ENCODE data around the gene TMEM52B.
A peak's percentile ranks its signal among the peaks of the same experiment; 100 is the strongest.
"Not testable (repeated sequence)": the region's sequence is repeated elsewhere in the genome, so short reads cannot be mapped to it uniquely, and the experiment has no call there.

Gene TMEM52B

GRCh38 chr12:10225426-10225825 lies 46.6 kb downstream of the TMEM52B start:
- not testable (repeated sequence) for H3K36me3 Mint-ChIP-seq; H3K4me1 Mint-ChIP-seq; H3K9me3 Mint-ChIP-seq; H3K27me3 Mint-ChIP-seq; H3K27ac Mint-ChIP-seq; H3K4me3 Mint-ChIP-seq; DNase-seq (ENCODE audit: low spot score in 2 of 2); ATAC-seq (ENCODE audit: low read depth)

GRCh38 chr12:10226086-10226485 lies 47.3 kb downstream of the TMEM52B start:
- Mint-ChIP-seq H3K4me3 (no peak overlapping the region), H3K27me3 (peaks cover 4% of the 10 kb centered on the region), H3K4me1 (no peaks in the 10 kb centered on the region), H3K36me3 (no peaks in the 10 kb centered on the region), H3K27ac (no peak overlapping the region), H3K9me3 (no peaks in the 10 kb centered on the region)
- no peak for ATAC-seq (ENCODE audit: low read depth)
- no peak for DNase-seq (ENCODE audit: low spot score in 2 of 2)

- Mint-ChIP-seq H3K4me3 (no peak overlapping the region), H3K27me3 (peaks cover 3% of the 10 kb centered on the region), H3K36me3 (no peaks in the 10 kb centered on the region), H3K4me1 (no peaks in the 10 kb centered on the region), H3K9me3 (no peaks in the 10 kb centered on the region), H3K27ac (no peak overlapping the region)
- ATAC-seq (ENCODE audit: low read depth) (no peak), DNase-seq (ENCODE audit: low spot score in 2 of 2) (no peak)
Observed at GRCh38 chr12:10226731-10227130, 47.9 kb downstream of the TMEM52B start.

GRCh38 chr12:10227648-10228047 lies 48.8 kb downstream of the TMEM52B start:
- DNase-seq (ENCODE audit: low spot score in 2 of 2) (no peak), ATAC-seq (ENCODE audit: low read depth) (no peak)
- Mint-ChIP-seq H3K4me1 (no peaks in the 10 kb centered on the region), H3K27me3 (peaks cover 3% of the 10 kb centered on the region), H3K4me3 (no peak overlapping the region), H3K27ac (no peak overlapping the region), H3K36me3 (no peaks in the 10 kb centered on the region), H3K9me3 (no peaks in the 10 kb centered on the region)

- no peak overlapping the region for H3K4me3 Mint-ChIP-seq
- DNase-seq (ENCODE audit: low spot score in 2 of 2) (no peak), ATAC-seq (ENCODE audit: low read depth) (no peak)
- H3K27me3 Mint-ChIP-seq = peaks cover 6% of the 10 kb centered on the region
- no peaks in the 10 kb centered on the region for H3K36me3 Mint-ChIP-seq
- peaks cover 7% of the 10 kb centered on the region for H3K9me3 Mint-ChIP-seq
- no peak overlapping the region for H3K27ac Mint-ChIP-seq
- no peaks in the 10 kb centered on the region for H3K4me1 Mint-ChIP-seq
Observed at GRCh38 chr12:10234562-10234961, 55.7 kb downstream of the TMEM52B start.

- Mint-ChIP-seq H3K27me3 (peaks cover 10% of the 10 kb centered on the region), H3K9me3 (peaks cover 7% of the 10 kb centered on the region), H3K4me3 (no peak overlapping the region), H3K36me3 (no peaks in the 10 kb centered on the region), H3K4me1 (no peaks in the 10 kb centered on the region), H3K27ac (no peak overlapping the region)
- peak; percentile 65 for ATAC-seq (ENCODE audit: low read depth)
- peak; percentile 26 to 31 for DNase-seq (ENCODE audit: low spot score in 2 of 2)
Observed at GRCh38 chr12:10235761-10236631, 57.2 kb downstream of the TMEM52B start.

GRCh38 chr12:10236720-10237119 lies 57.9 kb downstream of the TMEM52B start:
- no peak for ATAC-seq (ENCODE audit: low read depth)
- peaks cover 10% of the 10 kb centered on the region for H3K27me3 Mint-ChIP-seq
- H3K36me3 Mint-ChIP-seq = no peaks in the 10 kb centered on the region
- H3K9me3 Mint-ChIP-seq = peaks cover 7% of the 10 kb centered on the region
- no peaks in the 10 kb centered on the region for H3K4me1 Mint-ChIP-seq
- no peak for DNase-seq (ENCODE audit: low spot score in 2 of 2)
- H3K4me3 Mint-ChIP-seq = no peak overlapping the region
- H3K27ac Mint-ChIP-seq = no peak overlapping the region

GRCh38 chr12:10238526-10238925 lies 59.7 kb downstream of the TMEM52B start:
- H3K27ac Mint-ChIP-seq = no peak overlapping the region
- no peaks in the 10 kb centered on the region for H3K36me3 Mint-ChIP-seq
- peaks cover 5% of the 10 kb centered on the region for H3K4me1 Mint-ChIP-seq

GRCh38 chr12:10241290-10241689 lies 62.5 kb downstream of the TMEM52B start:
- no peak for ATAC-seq (ENCODE audit: low read depth)
- Mint-ChIP-seq H3K4me3 (no peak overlapping the region), H3K4me1 (peaks cover 9% of the 10 kb centered on the region), H3K36me3 (no peaks in the 10 kb centered on the region), H3K27me3 (peaks cover 16% of the 10 kb centered on the region), H3K27ac (no peak overlapping the region), H3K9me3 (no peaks in the 10 kb centered on the region)
- no peak for DNase-seq (ENCODE audit: low spot score in 2 of 2)

More at GRCh38 chr12:10238526-10238925, 59.7 kb downstream of the TMEM52B start:
- Mint-ChIP-seq H3K9me3 (peaks cover 7% of the 10 kb centered on the region), H3K4me3 (no peak overlapping the region), H3K27me3 (peaks cover 17% of the 10 kb centered on the region)
- no peak for DNase-seq (ENCODE audit: low spot score in 2 of 2)
- ATAC-seq (ENCODE audit: low read depth) = no peak
